Endodermal cell (in vitro differentiated cells): ENCODE measurements around the gene SULT1E1. TPM values are rescaled to one million over a fixed set of nuclear protein-coding genes. Genes with fewer than 3 reads are reported as not detected.

Experiments used
- DNase-seq: peaks from one replicate; pipeline ENCODE4 v3.0.0-alpha.2; 2017
- H3K27ac ChIP-seq: 2 replicates; pipeline ENCODE4 v1.5.1; 2013; ENCODE audit warnings: mild to moderate bottlenecking, low read depth, low read length, moderate library complexity
- H3K27me3 ChIP-seq: 2 replicates; pipeline ENCODE4 v1.6.1; 2013; ENCODE audit warnings: mild to moderate bottlenecking, low read length, moderate library complexity; ENCODE audit not compliant: insufficient read depth, control insufficient read depth, poor library complexity, severe bottlenecking
- H3K36me3 ChIP-seq: 2 replicates; pipeline ENCODE4 v1.7.0; 2013; ENCODE audit warnings: mild to moderate bottlenecking, low read length, moderate library complexity; ENCODE audit not compliant: control insufficient read depth, insufficient read depth
- H3K4me1 ChIP-seq: one replicate; pipeline ENCODE4 v1.7.0; 2013; ENCODE audit warnings: low read length; ENCODE audit not compliant: control insufficient read depth, insufficient read depth
- H3K4me3 ChIP-seq: 2 replicates; pipeline ENCODE4 v1.5.1; 2013; ENCODE audit warnings: mild to moderate bottlenecking, low read length, moderate library complexity
- H3K9ac ChIP-seq: 2 replicates; pipeline ENCODE4 v1.6.1; 2013; ENCODE audit warnings: mild to moderate bottlenecking, low read length, moderate library complexity; ENCODE audit not compliant: poor library complexity, severe bottlenecking; ENCODE audit errors: extremely low read depth
- H3K9me3 ChIP-seq: 2 replicates; pipeline ENCODE4 v1.6.1; 2013; ENCODE audit warnings: mild to moderate bottlenecking, low read length, moderate library complexity; ENCODE audit not compliant: control insufficient read depth
- H3K27ac Mint-ChIP-seq: 2 replicates; pipeline ENCODE4 v1.8.0; 2020; ENCODE audit warnings: mixed read lengths
- H3K27me3 Mint-ChIP-seq: 2 replicates; pipeline ENCODE4 v1.8.0; 2021; ENCODE audit warnings: mild to moderate bottlenecking, mixed read lengths; ENCODE audit not compliant: insufficient read depth
- H3K36me3 Mint-ChIP-seq: 2 replicates; pipeline ENCODE4 v1.8.0; 2020; ENCODE audit warnings: low read depth, mixed read lengths
- H3K4me1 Mint-ChIP-seq: 2 replicates; pipeline ENCODE4 v1.8.0; 2020; ENCODE audit warnings: mixed read lengths
- H3K4me3 Mint-ChIP-seq: 2 replicates; pipeline ENCODE4 v1.8.0; 2020; ENCODE audit warnings: mild to moderate bottlenecking, moderate library complexity, mixed read lengths
- H3K9me3 Mint-ChIP-seq: 2 replicates; pipeline ENCODE4 v1.8.0; 2020; ENCODE audit warnings: mild to moderate bottlenecking, mixed read lengths
- CTCF ChIP-seq: fragments of 200-600 bp; sonication (generic); conservative IDR thresholded peaks from 2 replicates; pipeline ENCODE4 v1.5.0; 2021; ENCODE audit warnings: antibody characterized with exemption, mild to moderate bottlenecking
- total RNA-seq, 2 donors: library from RNA; stranded (reverse); fragmentation: NEBNext Ultra II Directional in 1 of 2; extraction: Animal tissue kit (Norgen Biotek cat#: 25700) in 1 of 2; gene quantifications; 2 replicates in 1 of 2; 3 replicates in 1 of 2; pipeline ENCODE4 v1.2.1, GENCODE V29; 2021

The SULT1E1 gene
- total RNA-seq, 2 donors from 2014 or later, result not detected

- no peak overlapping the region for H3K4me3 ChIP-seq
- H3K4me1 ChIP-seq, result no peaks in the 10 kb centered on the region
- Mint-ChIP-seq H3K27me3 (no peaks in the 10 kb centered on the region), H3K4me3 (no peak overlapping the region), H3K4me1 (no peaks in the 10 kb centered on the region), H3K9me3 (no peaks in the 10 kb centered on the region), H3K36me3 (no peaks in the 10 kb centered on the region), H3K27ac (no peak overlapping the region)
- H3K27ac ChIP-seq, result no peak overlapping the region
- TF ChIP-seq CTCF, result no peak
- H3K9me3 ChIP-seq, result no peaks in the 10 kb centered on the region
- no peaks in the 10 kb centered on the region for H3K27me3 ChIP-seq
- no peaks in the 10 kb centered on the region for H3K36me3 ChIP-seq
- no peak for DNase-seq
- H3K9ac ChIP-seq, result no peak overlapping the region
Measured at GRCh38 chr4:69793732-69794131, 66.2 kb downstream of the SULT1E1 start.

Other genes with a start within 250 kb of the SULT1E1 start
- gene UGT2A2, start 220.5 kb downstream of the SULT1E1 start, total RNA-seq, result not detected
- not detected for gene UGT2A1, start 206.9 kb downstream of the SULT1E1 start, total RNA-seq
- not detected for gene SULT1B1, start 99.5 kb downstream of the SULT1E1 start, total RNA-seq
- not detected for gene CSN1S1, start 70.9 kb upstream of the SULT1E1 start, total RNA-seq
- gene CSN2, start 105.6 kb upstream of the SULT1E1 start, total RNA-seq, result not detected
- gene STATH, start 135.8 kb upstream of the SULT1E1 start, total RNA-seq, result not detected
- not detected for gene HTN3, start 168.3 kb upstream of the SULT1E1 start, total RNA-seq
- gene HTN1, start 190.3 kb upstream of the SULT1E1 start, total RNA-seq, result not detected